Measurements from ENCODE around the gene TRAPPC12. TPM values are rescaled to one million over a fixed set of nuclear protein-coding genes. Genes with fewer than 3 reads are reported as not detected.

Gene TRAPPC12
- total RNA-seq, 2 experiments from 2014 or later: 49.8 to 64.0 TPM

- H3K36me3 ChIP-seq (ENCODE audit: insufficient read depth, low read length): peaks cover 74% of the 10 kb centered on the region
- ATAC-seq (ENCODE audit: poor library complexity) (no peak), DNase-seq (no peak)
- H3K4me1 ChIP-seq (ENCODE audit: insufficient read depth, low read length): no peaks in the 10 kb centered on the region
- Mint-ChIP-seq H3K4me3 (no peak overlapping the region), H3K4me1 (ENCODE audit: low read depth) (no peaks in the 10 kb centered on the region), H3K9me3 (no peaks in the 10 kb centered on the region), H3K36me3 (ENCODE audit: low read depth) (peaks cover 89% of the 10 kb centered on the region), H3K27me3 (no peaks in the 10 kb centered on the region), H3K27ac (no peak overlapping the region)
- ChIA-PET POLR2A (no interaction called here), CTCF (no interaction called here)
- no peaks in the 10 kb centered on the region for H3K9me3 ChIP-seq (ENCODE audit: control insufficient read depth in 1 of 2, insufficient read depth in 1 of 2, low read length in 2 of 2)
- H3K27me3 ChIP-seq (ENCODE audit: control insufficient read depth in 1 of 2, insufficient read depth in 2 of 2, low read length in 2 of 2): no peaks in the 10 kb centered on the region
- intact Hi-C loops (cut with DNase I, micrococcal nuclease): no loop called here
- no peak overlapping the region for H3K4me3 ChIP-seq (ENCODE audit: low read length)
- no peak overlapping the region for H3K27ac ChIP-seq (ENCODE audit: low read depth in 1 of 2, low read length in 2 of 2)
- no peak for TF ChIP-seq CTCF (IDR thresholded peaks at IDR 0.05)
These were observed 50.7 kb downstream of the TRAPPC12 start for GRCh38 chr2:3430172-3430571.

- Mint-ChIP-seq H3K36me3 (ENCODE audit: low read depth) (peaks cover 85% of the 10 kb centered on the region), H3K27ac (no peak overlapping the region), H3K27me3 (no peaks in the 10 kb centered on the region), H3K4me3 (no peak overlapping the region), H3K9me3 (no peaks in the 10 kb centered on the region), H3K4me1 (ENCODE audit: low read depth) (no peaks in the 10 kb centered on the region)
- H3K4me3 ChIP-seq (ENCODE audit: low read length): no peak overlapping the region
- no peak for TF ChIP-seq CTCF (IDR thresholded peaks at IDR 0.05)
- CTCF ChIA-PET: no interaction called here
- H3K4me1 ChIP-seq (ENCODE audit: insufficient read depth, low read length): no peaks in the 10 kb centered on the region
- H3K9me3 ChIP-seq (ENCODE audit: control insufficient read depth in 1 of 2, insufficient read depth in 1 of 2, low read length in 2 of 2): no peaks in the 10 kb centered on the region
- DNase-seq: no peak
- no peak for ATAC-seq (ENCODE audit: poor library complexity)
- POLR2A ChIA-PET: no interaction called here
- peaks cover 66% of the 10 kb centered on the region for H3K36me3 ChIP-seq (ENCODE audit: insufficient read depth, low read length)
- H3K27ac ChIP-seq (ENCODE audit: low read depth in 1 of 2, low read length in 2 of 2): no peak overlapping the region
- H3K27me3 ChIP-seq (ENCODE audit: control insufficient read depth in 1 of 2, insufficient read depth in 2 of 2, low read length in 2 of 2): no peaks in the 10 kb centered on the region
- intact Hi-C loops (cut with DNase I, micrococcal nuclease): no loop called here
These were observed 51.4 kb downstream of the TRAPPC12 start for GRCh38 chr2:3430740-3431490.

GRCh38 chr2:3432067-3432466 lies 52.6 kb downstream of the TRAPPC12 start:
- no peaks in the 10 kb centered on the region for H3K27me3 ChIP-seq (ENCODE audit: control insufficient read depth in 1 of 2, insufficient read depth in 2 of 2, low read length in 2 of 2)
- no peaks in the 10 kb centered on the region for H3K4me1 ChIP-seq (ENCODE audit: insufficient read depth, low read length)
- Mint-ChIP-seq H3K4me3 (no peak overlapping the region), H3K4me1 (ENCODE audit: low read depth) (no peaks in the 10 kb centered on the region), H3K27ac (no peak overlapping the region), H3K36me3 (ENCODE audit: low read depth) (peaks cover 76% of the 10 kb centered on the region), H3K27me3 (no peaks in the 10 kb centered on the region), H3K9me3 (no peaks in the 10 kb centered on the region)
- no peak for DNase-seq
- no peaks in the 10 kb centered on the region for H3K9me3 ChIP-seq (ENCODE audit: control insufficient read depth in 1 of 2, insufficient read depth in 1 of 2, low read length in 2 of 2)
- intact Hi-C loops (cut with DNase I, micrococcal nuclease): no loop called here
- no peak overlapping the region for H3K27ac ChIP-seq (ENCODE audit: low read depth in 1 of 2, low read length in 2 of 2)
- no peak for ATAC-seq (ENCODE audit: poor library complexity)
- no peak overlapping the region for H3K4me3 ChIP-seq (ENCODE audit: low read length)
- H3K36me3 ChIP-seq (ENCODE audit: insufficient read depth, low read length): peaks cover 55% of the 10 kb centered on the region
- ChIA-PET POLR2A (no interaction called here), CTCF (interaction anchor here (1.8 kb wide), 1 partner anchor 8 kb away, joined by 5 read pairs; no protein-coding TSS in a partner anchor)
- TF ChIP-seq CTCF (IDR thresholded peaks at IDR 0.05): no peak

Measured in CD4-positive, alpha-beta T cell (primary cell).